GM12878 (cell line): ENCODE results near the gene ERC1. TPM values are rescaled to one million over a fixed set of nuclear protein-coding genes. Genes with fewer than 3 reads are reported as not detected.

ENCODE experiments used
- ATAC-seq: fragments of 200-7000 bp; cut with Tn5 transposase; 3 replicates; pipeline ENCODE4 v1.9.1; 2020; ENCODE audit warnings: mild to moderate bottlenecking, moderate library complexity
- BruUV-seq: library from RNA; stranded (reverse); fragments of 400-500 nt; replicated peaks from 2 replicates; lab custom pipeline; 2021; lab: Mats Ljungman, UMichigan
- CTCF ChIA-PET: fragments of 300-600 bp; sonication (Branson Sonifier 250); formaldehyde crosslinking; extraction: SDS; loops from one replicate; lab custom pipeline; 2021; ENCODE audit warnings: inconsistent platforms; lab: Yijun Ruan, JAX
- POLR2A ChIA-PET: fragments of 350-600 bp; formaldehyde crosslinking; extraction: SDS; loops from one replicate; lab custom pipeline; 2021; ENCODE audit warnings: inconsistent platforms; lab: Charles Lee
- RAD21 ChIA-PET: fragments of 300-600 bp; sonication (Branson Sonifier 250); formaldehyde crosslinking; loops from one replicate; lab custom pipeline; 2023; ENCODE audit warnings: antibody characterized with exemption; ENCODE audit not compliant: unreplicated experiment; lab: Charles Lee
- SMC1A ChIA-PET: fragments of 300-600 bp; sonication (Branson Sonifier 250); formaldehyde crosslinking; loops from one replicate; lab custom pipeline; 2023; ENCODE audit not compliant: unreplicated experiment, uncharacterized antibody; lab: Charles Lee
- DNase-seq: peaks from one replicate; pipeline ENCODE4 v3.0.0-alpha.2; 2011; ENCODE audit warnings: low read depth, low spot score
- FAIRE-seq: peaks from 3 replicates; lab custom pipeline; 2011; peaks lifted over from hg19 to GRCh38; lab: Jason Lieb, UNC
- H2AFZ ChIP-seq: 2 replicates; pipeline ENCODE4 v1.6.0; 2011; ENCODE audit warnings: low read depth, low read length, control low read depth; ENCODE audit not compliant: control insufficient read depth
- H3K27ac ChIP-seq: 2 replicates; pipeline ENCODE4 v1.5.1; 2011; ENCODE audit warnings: control low read depth; ENCODE audit not compliant: control insufficient read depth, insufficient read depth
- H3K27me3 ChIP-seq, 2 experiments: replicated peaks in 1 of 2; 2 replicates each; pipeline versions ENCODE4 v1.6.0 to v1.6.1; 2011; ENCODE audit warnings: low read length in 1 of 2; ENCODE audit not compliant: control insufficient read depth in 2 of 2, insufficient read depth in 2 of 2
- H3K36me3 ChIP-seq, 2 experiments: 2 replicates each; pipeline ENCODE4 v1.5.1; 2011; ENCODE audit warnings: low read length in 1 of 2; ENCODE audit not compliant: control insufficient read depth in 2 of 2, insufficient read depth in 2 of 2
- H3K4me1 ChIP-seq: 2 replicates; pipeline ENCODE4 v1.6.1; 2011; ENCODE audit warnings: mild to moderate bottlenecking, low read length, moderate library complexity, mixed read lengths; ENCODE audit not compliant: control insufficient read depth, insufficient read depth
- H3K4me2 ChIP-seq: 2 replicates; pipeline ENCODE4 v1.6.0; 2011; ENCODE audit warnings: control low read depth; ENCODE audit not compliant: control insufficient read depth, insufficient read depth
- H3K4me3 ChIP-seq: fragments of 200-600 bp; sonication (generic); 2 replicates; pipeline ENCODE4 v1.5.1; 2016
- H3K79me2 ChIP-seq: 2 replicates; pipeline ENCODE4 v1.6.0; 2011; ENCODE audit warnings: low read length; ENCODE audit not compliant: control insufficient read depth, insufficient read depth
- H3K9ac ChIP-seq: 2 replicates; pipeline ENCODE4 v1.8.0; 2011; ENCODE audit warnings: low read length, control low read depth, mixed read lengths; ENCODE audit not compliant: control insufficient read depth, insufficient read depth
- H3K9me3 ChIP-seq: replicated peaks from 3 replicates; pipeline ENCODE4 v1.5.1; 2011; ENCODE audit warnings: mild to moderate bottlenecking, low read length; ENCODE audit not compliant: control insufficient read depth, insufficient read depth
- H4K20me1 ChIP-seq: 2 replicates; pipeline ENCODE4 v1.6.0; 2011; ENCODE audit not compliant: control insufficient read depth, insufficient read depth
- BMI1 ChIP-seq: fragments of 450-650 bp; IDR thresholded peaks from 2 replicates; pipeline ENCODE4 v1.6.1; 2016; ENCODE audit warnings: mild to moderate bottlenecking, moderate library complexity, borderline replicate concordance
- ESRRA ChIP-seq: IDR thresholded peaks from 2 replicates; pipeline ENCODE4 v1.6.1; 2012; ENCODE audit warnings: mild to moderate bottlenecking, low read length, improper control_type of control experiment
- KLF5 ChIP-seq: fragments of 450-650 bp; IDR thresholded peaks from 2 replicates; pipeline ENCODE4 v1.6.1; 2014; ENCODE audit warnings: mild to moderate bottlenecking; ENCODE audit not compliant: partially characterized antibody
- MTA2 ChIP-seq: fragments of 450-650 bp; IDR thresholded peaks from 2 replicates; pipeline ENCODE4 v1.6.1; 2016; ENCODE audit warnings: low read depth, mild to moderate bottlenecking, moderate library complexity
- NFIC ChIP-seq: IDR thresholded peaks from 2 replicates; pipeline ENCODE4 v1.6.1; 2012; ENCODE audit warnings: low read depth, mild to moderate bottlenecking, inconsistent platforms, low read length, moderate library complexity
- NFXL1 ChIP-seq: fragments of 450-650 bp; IDR thresholded peaks from 2 replicates; pipeline ENCODE4 v1.6.1; 2017; ENCODE audit warnings: antibody characterized with exemption, mild to moderate bottlenecking, borderline replicate concordance
- PAX8 ChIP-seq: fragments of 450-650 bp; IDR thresholded peaks from 2 replicates; pipeline ENCODE4 v1.6.1; 2017; ENCODE audit warnings: mild to moderate bottlenecking, moderate library complexity
- RFX5 ChIP-seq: IDR thresholded peaks from 2 replicates; pipeline ENCODE4 v1.6.1; 2011; ENCODE audit warnings: low read depth, low read length, improper control_type of control experiment
- SIN3A ChIP-seq: IDR thresholded peaks from 2 replicates; pipeline ENCODE4 v1.6.1; 2012; ENCODE audit warnings: low read depth, low read length, improper control_type of control experiment
- TCF7 ChIP-seq: IDR thresholded peaks from 2 replicates; pipeline ENCODE4 v1.6.1; 2014; ENCODE audit warnings: antibody characterized with exemption, borderline replicate concordance
- YBX1 ChIP-seq: fragments of 450-650 bp; IDR thresholded peaks from 2 replicates; pipeline ENCODE4 v1.6.1; 2016; ENCODE audit warnings: antibody characterized with exemption
- ZBED1 ChIP-seq: IDR thresholded peaks from 2 replicates; pipeline ENCODE4 v1.6.1; 2016; ENCODE audit warnings: borderline replicate concordance
- ZNF217 ChIP-seq: fragments of 450-650 bp; IDR thresholded peaks from 2 replicates; pipeline ENCODE4 v1.6.1; 2017; ENCODE audit warnings: antibody characterized with exemption, mild to moderate bottlenecking
- WGBS: methylation state at CpG from one replicate; pipeline ENCODE4 v1.1.6; 2016; ENCODE audit warnings: low lambda C conversion rate; ENCODE audit not compliant: insufficient replicate concordance, insufficient coverage; ENCODE audit errors: missing lambda C conversion rate; 5-methylcytosine and 5-hydroxymethylcytosine counted together
- in situ Hi-C: fragments of 300-500 bp; cut with MboI; formaldehyde crosslinking; loops from 9 replicates; pipeline ENCODE4 v1.14.3; 2018; ENCODE audit warnings: mixed read lengths
- intact Hi-C: fragments of 100-400 bp; cut with micrococcal nuclease; formaldehyde crosslinking; loops from one replicate; pipeline ENCODE4 v1.14.2; 2022; ENCODE audit not compliant: unreplicated experiment
- polyA plus RNA-seq, 11 experiments: library from polyadenylated mRNA; depleted of rRNA in 4 of 11; unstranded in 6 of 11; stranded (reverse) in 5 of 11; fragments of >200 nt; fragmentation: Nextera tagmentation in 4 of 11; fragmentation: Illumina TruSeq in 1 of 11; extraction: Ambion mirVana in 4 of 11; extraction: Trizol in 1 of 11; gene quantifications; 1 replicate in 1 of 11; 2 replicates in 10 of 11; pipeline versions ENCODE4 v1.2.1 to v1.2.3, GENCODE V29; 2011 to 2016; ENCODE audit warnings: inconsistent platforms in 2 of 11, missing spikeins in 2 of 11, low read depth in 1 of 11
- total RNA-seq, 4 experiments: library from RNA; depleted of rRNA in 3 of 4; stranded (reverse); fragments of >200 nt in 3 of 4; fragmentation: Illumina TruSeq in 1 of 4; extraction: Trizol in 1 of 4; gene quantifications; 2 replicates each; pipeline versions ENCODE4 v1.2.1 to v1.2.3, GENCODE V29; 2013 to 2021
- TF ChIP-seq, protein P1 (sequence below): fragments of 450-650 bp; IDR thresholded peaks from 2 replicates; pipeline ENCODE4 v1.6.1; 2017; ENCODE audit warnings: mild to moderate bottlenecking, low read depth, inconsistent platforms; ENCODE audit not compliant: poor library complexity, severe bottlenecking
- TF ChIP-seq, protein P2 (sequence below): fragments of 450-650 bp; IDR thresholded peaks from 2 replicates; pipeline ENCODE4 v1.6.1; 2016; ENCODE audit warnings: mild to moderate bottlenecking
- TF ChIP-seq, protein P3 (sequence below): fragments of 450-650 bp; IDR thresholded peaks from 2 replicates; pipeline ENCODE4 v1.6.1; 2014; ENCODE audit warnings: mild to moderate bottlenecking

The ERC1 gene
- total and polyA plus RNA-seq, 10 of the 15 experiments (the other 5 are each of a cell fraction or from before 2014, with no cell fraction given): 0.75 to 8.0 (median 5.0) TPM

DNA sequence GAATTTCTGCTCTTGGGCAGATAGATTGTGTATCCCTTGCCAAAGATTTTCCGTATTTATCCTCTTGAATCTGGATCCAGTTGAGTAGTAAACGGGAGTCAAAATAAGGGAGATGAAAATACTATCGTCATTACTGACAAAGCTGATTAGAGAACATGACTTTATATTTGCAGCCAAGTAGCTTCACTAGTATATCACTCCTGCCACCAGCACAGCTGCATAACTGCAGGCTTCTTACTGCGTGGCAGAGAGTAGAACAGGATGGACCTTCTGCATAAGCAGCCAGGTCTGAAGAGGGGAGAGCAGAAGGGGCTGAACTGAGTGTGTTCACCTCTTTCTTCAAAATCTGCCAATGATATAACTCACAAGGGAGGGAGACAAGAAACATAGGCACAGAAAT lies 319.6 kb downstream of the ERC1 start (continued):
- TF ChIP-seq, protein P1, sequence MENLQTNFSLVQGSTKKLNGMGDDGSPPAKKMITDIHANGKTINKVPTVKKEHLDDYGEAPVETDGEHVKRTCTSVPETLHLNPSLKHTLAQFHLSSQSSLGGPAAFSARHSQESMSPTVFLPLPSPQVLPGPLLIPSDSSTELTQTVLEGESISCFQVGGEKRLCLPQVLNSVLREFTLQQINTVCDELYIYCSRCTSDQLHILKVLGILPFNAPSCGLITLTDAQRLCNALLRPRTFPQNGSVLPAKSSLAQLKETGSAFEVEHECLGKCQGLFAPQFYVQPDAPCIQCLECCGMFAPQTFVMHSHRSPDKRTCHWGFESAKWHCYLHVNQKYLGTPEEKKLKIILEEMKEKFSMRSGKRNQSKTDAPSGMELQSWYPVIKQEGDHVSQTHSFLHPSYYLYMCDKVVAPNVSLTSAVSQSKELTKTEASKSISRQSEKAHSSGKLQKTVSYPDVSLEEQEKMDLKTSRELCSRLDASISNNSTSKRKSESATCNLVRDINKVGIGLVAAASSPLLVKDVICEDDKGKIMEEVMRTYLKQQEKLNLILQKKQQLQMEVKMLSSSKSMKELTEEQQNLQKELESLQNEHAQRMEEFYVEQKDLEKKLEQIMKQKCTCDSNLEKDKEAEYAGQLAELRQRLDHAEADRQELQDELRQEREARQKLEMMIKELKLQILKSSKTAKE: no peak
- TF ChIP-seq YBX1: no peak
- TF ChIP-seq ZBED1: no peak
- TF ChIP-seq KLF5: no peak
- TF ChIP-seq RFX5: no peak
- TF ChIP-seq PAX8: no peak
- TF ChIP-seq, protein P2, sequence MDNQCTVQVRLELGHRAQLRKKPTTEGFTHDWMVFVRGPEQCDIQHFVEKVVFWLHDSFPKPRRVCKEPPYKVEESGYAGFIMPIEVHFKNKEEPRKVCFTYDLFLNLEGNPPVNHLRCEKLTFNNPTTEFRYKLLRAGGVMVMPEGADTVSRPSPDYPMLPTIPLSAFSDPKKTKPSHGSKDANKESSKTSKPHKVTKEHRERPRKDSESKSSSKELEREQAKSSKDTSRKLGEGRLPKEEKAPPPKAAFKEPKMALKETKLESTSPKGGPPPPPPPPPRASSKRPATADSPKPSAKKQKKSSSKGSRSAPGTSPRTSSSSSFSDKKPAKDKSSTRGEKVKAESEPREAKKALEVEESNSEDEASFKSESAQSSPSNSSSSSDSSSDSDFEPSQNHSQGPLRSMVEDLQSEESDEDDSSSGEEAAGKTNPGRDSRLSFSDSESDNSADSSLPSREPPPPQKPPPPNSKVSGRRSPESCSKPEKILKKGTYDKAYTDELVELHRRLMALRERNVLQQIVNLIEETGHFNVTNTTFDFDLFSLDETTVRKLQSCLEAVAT: no peak
- TF ChIP-seq, all 136 proteins: peak for 0

DNA sequence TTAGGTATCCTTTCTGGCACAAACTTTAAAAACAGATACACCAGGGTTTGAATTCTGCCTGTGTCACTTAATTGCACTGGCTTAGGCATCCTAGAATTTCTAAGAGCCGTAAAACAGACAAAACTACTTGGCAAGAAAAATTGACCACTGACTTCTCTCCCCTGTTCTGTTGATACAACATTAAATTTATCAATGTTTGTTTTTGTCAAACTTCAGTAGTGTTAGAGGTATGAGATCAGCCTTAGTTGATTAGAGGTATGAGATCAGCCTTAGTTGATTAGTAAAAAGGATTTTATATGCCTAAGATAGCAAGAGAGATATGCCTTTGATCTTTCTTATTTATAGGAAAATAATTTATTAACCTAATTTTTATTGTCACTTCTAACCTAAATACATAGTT lies 320.1 kb downstream of the ERC1 start:
- intact Hi-C loops (no loop called here), in situ Hi-C loops (no loop called here)
- ChIA-PET CTCF (no interaction called here), POLR2A (no interaction called here), RAD21 (no interaction called here), SMC1A (no interaction called here)
- Histone ChIP-seq H3K79me2 (no peaks in the 10 kb centered on the region), H3K4me3 (no peak overlapping the region), H3K4me1 (no peaks in the 10 kb centered on the region), H2AFZ (no peak overlapping the region), H3K4me2 (no peak overlapping the region), H3K9ac (no peak overlapping the region), H4K20me1 (no peaks in the 10 kb centered on the region), H3K36me3 (no peaks in the 10 kb centered on the region), H3K27ac (no peak overlapping the region), H3K27me3 (no peaks in the 10 kb centered on the region), H3K9me3 (no peaks in the 10 kb centered on the region)
- no peak for FAIRE-seq
- 79% methylated on average over 1 of the region's 1 CpG for WGBS
- no peak for DNase-seq
- no peak for ATAC-seq
- no TSS peak for BruUV-seq
- no peak for TF ChIP-seq NFXL1
- TF ChIP-seq BMI1: no peak
- TF ChIP-seq, protein P1: no peak
- TF ChIP-seq NFIC: no peak
- TF ChIP-seq ZNF217: no peak
- TF ChIP-seq ESRRA: no peak
- no peak for TF ChIP-seq MTA2
- TF ChIP-seq, protein P3, sequence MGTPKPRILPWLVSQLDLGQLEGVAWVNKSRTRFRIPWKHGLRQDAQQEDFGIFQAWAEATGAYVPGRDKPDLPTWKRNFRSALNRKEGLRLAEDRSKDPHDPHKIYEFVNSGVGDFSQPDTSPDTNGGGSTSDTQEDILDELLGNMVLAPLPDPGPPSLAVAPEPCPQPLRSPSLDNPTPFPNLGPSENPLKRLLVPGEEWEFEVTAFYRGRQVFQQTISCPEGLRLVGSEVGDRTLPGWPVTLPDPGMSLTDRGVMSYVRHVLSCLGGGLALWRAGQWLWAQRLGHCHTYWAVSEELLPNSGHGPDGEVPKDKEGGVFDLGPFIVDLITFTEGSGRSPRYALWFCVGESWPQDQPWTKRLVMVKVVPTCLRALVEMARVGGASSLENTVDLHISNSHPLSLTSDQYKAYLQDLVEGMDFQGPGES: no peak
- TF ChIP-seq SIN3A: no peak
- TF ChIP-seq TCF7: no peak
